Erythroblast (primary cell): ENCODE results near the gene RPL21.
A peak's percentile ranks its signal among the peaks of the same experiment; 100 is the strongest.
"Not testable (repeated sequence)": the region's sequence is repeated elsewhere in the genome, so short reads cannot be mapped to it uniquely, and the experiment has no call there.

Experiments used
- DNase-seq, 2 experiments: peaks; one replicate each; lab custom pipeline; 2025; lab: John Stamatoyannopoulos, UW
- GATA1 ChIP-seq: IDR thresholded peaks from 2 replicates; pipeline ENCODE4 v1.6.1; 2011; ENCODE audit warnings: low read depth, mild to moderate bottlenecking, control low read depth, low read length, moderate library complexity
- POLR2A ChIP-seq: IDR thresholded peaks from 2 replicates; pipeline ENCODE4 v1.6.1; 2011; ENCODE audit warnings: mild to moderate bottlenecking, low read length

The RPL21 gene

DNA sequence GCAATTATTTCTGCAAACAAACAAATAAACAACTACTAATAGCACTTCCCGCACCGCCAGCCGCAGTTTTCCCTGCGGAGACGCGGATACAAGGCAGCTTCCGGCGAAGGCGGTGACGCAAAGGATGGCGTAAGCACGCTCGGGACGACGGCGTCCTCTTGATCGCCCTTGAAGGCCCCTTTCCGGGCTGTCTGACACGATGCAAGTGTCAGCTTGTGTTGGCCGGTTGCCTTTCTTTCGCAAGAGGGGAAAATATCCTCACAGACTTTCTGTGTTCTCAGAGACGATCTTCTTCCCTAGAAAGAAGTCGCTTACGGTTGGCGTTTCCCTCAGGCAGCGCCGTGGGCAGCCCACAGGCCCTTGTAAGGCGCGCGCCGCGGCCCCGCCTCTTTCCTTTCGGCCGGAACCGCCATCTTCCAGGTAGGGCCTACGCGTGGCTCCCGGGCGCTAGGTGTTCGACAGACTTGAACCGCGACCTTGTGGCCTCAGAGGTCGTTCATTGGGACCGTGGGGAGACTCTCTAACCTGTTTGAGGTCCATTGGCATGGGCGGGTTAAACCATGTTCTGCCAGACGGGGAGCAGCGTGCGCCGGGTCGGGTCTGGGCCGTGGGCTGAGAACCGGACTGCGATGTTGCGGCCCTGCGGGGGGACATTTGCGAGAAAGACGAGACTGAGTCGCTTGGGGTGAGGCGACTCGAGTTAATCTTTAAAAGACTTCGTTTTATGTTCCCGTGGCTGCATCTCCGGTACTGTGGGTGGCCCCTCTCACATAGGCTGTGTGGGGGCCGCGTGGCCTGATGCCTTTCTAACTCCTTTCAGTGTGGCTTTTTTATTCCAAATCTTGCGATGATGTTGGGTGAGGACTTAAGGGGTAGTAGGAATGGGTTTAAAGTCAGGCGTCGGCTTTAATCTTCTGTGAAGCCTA is at the start of gene RPL21:
RPL21 (plus strand) TSS at position 393 of the 926 bp plus-strand sequence. CDS start 2,219 bp downstream, outside the sequence.
- peak; percentile 98 to 100 for DNase-seq
- TF ChIP-seq POLR2A (peak; percentile 97), GATA1 (no peak)

DNA sequence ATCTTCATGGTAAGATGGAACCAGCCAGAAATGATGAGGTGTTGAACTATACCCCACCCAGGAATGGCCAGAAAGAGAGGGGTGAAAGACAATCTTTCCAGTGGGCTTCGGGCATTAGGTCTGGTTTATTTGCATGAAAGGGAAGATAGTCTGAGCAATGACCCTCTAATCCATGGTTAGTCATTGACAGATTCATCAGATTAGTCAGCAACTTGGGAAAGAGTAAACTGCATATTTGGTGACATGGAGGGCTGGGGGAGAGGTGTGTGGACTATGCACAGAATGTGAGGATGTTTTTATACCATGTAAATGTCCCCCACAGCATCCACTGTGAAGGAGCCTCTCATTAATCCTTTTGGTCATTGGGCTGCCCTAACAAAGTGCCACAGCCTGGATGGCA is 49.7 kb upstream of the RPL21 start:
- TF ChIP-seq GATA1 (no peak), POLR2A (no peak)
- no peak for DNase-seq

DNA sequence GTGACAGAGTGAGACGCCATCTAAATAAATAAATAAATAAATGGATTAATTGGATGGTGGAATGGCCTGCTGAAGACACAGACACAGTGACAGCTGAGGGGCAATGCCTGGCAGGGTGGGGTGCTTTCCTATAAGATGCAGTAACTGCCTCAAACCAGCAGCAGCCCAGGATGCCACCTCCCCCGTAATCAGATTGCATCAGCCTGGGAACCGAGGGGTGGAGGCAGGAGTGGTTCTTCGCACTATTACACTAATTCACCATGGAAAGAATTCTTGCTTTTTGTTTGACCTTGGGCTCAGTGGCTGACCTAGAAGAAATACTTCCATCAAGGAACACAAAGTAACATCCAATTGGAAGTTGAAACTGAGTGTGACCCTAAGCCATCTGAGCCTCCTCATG is 48.2 kb upstream of the RPL21 start:
- TF ChIP-seq POLR2A (no peak), GATA1 (no peak)
- DNase-seq: peak in 1 of 2 experiments; percentile 16

DNA sequence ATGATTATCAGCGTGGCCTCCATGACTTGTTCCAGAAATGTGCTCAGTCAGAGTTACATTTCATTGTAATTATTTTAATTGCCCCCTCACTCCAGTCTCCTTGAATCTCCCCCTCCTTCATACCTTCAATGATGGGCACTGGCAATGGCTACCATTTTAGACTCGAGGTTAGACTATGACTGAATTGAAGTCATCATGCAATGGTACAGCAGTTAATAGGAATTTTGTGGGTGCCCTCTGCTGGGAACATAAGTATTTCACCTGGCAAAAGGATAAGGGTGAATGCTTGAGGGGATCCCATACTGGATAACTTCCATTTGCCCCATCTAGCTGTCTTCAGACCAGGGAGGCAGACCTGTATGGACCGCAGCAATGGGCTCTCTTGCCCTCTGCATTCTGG is 47.5 kb upstream of the RPL21 start:
- TF ChIP-seq POLR2A (no peak), GATA1 (no peak)
- DNase-seq: peak; percentile 35 to 60

DNA sequence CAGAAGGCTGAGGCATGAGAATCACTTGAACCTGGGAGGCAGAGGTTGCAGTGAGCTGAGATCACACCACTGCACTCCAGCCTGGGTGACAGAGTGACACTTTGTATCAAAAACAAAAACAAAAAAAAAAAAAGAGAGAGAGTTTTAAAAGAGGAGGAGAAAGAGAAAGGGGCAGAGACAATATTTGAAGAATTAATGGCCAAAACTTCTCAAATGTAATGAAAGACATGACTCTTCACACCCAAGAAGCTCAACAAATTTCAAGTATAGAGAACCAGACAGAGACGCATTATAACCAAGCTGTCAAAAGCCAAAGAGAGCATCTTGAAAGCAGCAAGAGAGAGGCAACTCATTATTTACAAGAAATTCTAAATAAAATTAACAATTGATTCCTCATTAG is 42.8 kb upstream of the RPL21 start:
- no peak for DNase-seq
- no peak for TF ChIP-seq GATA1
- no peak for TF ChIP-seq POLR2A

DNA sequence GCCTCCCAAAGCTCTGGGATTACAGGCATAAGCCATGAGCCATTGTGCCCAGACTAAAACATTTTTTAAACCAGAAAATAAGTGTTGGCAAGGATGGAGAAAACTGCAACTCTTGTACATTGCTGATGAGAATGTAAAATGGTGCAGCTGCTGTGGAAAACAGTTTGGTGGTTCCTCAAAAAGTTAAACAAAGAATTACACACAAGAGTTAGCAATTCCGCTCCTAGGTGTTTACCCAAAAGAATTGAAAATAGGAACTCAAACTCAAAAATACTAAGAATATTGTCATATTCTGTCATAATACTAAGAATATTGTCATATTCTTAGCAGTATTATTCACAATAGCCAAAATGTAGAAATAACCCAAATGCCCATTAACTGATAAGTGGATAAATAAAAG is 40.1 kb upstream of the RPL21 start:
- no peak for DNase-seq
- TF ChIP-seq GATA1 (no peak), POLR2A (no peak)

DNA sequence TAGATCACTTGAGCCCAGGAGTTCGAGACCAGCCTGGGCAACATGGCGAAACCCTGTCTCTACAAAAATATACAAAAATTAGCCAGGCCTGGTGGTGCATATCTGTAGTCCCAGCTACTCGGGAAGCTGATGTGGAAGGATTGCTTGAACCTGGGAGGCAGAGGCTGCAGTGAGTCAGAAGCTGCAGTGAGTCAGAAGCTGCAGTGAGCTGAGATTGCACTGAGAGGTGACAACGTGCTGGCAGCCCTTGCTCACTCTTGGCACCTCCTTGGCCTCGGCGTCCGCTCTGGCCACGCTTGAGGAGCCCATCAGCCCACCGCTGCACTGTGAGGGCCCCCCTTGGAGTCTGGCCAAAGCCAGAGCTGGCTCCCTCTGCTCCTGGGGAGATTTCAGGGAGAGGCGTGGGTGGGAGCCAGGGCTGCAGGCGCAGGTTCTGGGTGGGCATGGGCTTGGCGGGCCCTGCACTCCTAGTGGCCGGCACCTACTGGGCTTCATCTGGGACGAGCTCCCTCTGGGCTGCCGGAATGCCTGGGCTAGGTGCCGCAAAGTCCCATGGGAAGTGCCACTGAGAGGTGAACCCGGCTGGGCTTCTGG is 39.5 kb upstream of the RPL21 start:
- peak in 1 of 2 experiments; percentile 31 for DNase-seq

DNA sequence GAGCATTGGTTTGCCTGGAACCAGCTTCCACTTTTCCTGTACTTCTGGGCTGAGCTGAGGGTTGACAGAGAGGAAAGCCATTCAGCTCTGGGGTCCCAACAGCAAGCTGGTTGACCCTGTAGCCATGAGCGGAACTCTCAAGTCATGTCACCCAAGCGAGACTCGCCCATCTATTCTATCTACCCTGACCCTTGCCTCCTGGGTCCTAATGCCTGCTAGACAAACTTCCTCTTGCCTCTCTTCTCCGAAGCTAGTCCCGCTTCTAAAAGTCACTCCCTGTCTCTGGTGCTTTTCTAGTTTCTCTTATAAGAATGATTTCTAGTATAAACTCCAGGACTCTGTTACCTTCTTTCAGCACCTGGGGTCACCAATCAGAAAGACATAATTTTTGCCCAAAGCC is 38.0 kb upstream of the RPL21 start:
- DNase-seq: not testable (repeated sequence)

More for the DNA sequence above, 39.5 kb upstream of the RPL21 start:
- TF ChIP-seq POLR2A (no peak), GATA1 (no peak)

DNA sequence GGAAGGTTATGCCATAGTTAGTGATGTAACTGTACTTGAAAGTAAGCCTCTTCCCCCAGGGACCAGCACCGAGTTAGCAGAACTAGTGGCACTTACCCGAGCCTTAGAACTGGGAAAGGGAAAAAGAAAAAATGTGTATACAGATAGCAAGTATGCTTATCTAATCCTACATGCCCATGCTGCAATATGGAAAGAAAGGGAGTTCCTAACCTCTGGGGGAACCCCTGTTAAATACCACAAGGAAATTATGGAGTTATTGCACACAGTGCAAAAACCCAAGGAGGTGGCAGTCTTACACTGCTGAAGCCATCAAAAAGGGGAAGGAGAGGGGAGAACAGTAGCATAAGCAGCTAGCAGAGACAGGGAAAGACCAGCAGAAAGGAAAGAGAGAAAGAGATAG is 33.6 kb upstream of the RPL21 start:
- DNase-seq: peak; percentile 39 to 70

DNA sequence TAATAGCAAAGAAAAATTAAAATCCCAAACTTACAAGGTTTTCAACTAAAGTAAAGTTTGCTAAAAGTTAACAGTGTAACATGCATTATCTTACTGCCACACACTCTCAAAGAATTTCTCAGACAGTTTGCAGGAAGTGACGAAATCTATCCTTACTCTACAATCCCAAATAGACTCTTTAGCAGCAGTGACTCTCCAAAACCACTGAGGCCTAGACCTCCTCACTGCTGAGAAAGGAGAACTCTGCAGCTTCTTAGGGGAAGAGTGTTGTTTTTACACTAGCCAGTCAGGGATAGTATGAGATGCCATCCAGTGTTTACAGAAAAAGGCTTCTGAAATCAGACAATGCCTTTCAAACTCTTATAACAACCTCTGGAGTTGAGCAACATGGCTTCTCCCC is 32.5 kb upstream of the RPL21 start:
- peak in 1 of 2 experiments; percentile 32 for DNase-seq

DNA sequence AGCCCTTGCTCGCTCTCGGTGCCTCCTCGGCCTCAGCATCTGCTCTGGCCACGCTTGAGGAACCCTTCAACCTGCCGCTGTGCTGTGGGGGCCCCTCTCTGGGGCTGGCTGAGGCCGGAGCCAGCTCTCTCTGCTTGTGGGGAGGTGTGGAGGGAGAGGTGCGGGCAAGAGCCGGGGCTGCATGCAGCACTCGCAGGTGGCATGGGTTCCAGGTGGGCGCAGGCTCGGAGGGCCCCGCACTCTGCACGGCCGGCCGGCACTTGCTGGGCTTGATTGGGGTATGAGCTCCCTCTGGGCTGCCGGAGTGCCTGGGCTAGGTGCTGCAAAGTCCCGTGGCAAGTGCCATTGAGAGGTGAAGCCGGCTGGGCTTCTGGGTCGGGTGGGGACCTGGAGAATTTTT is 31.7 kb upstream of the RPL21 start:
- no peak for DNase-seq
- no peak for TF ChIP-seq POLR2A

DNA sequence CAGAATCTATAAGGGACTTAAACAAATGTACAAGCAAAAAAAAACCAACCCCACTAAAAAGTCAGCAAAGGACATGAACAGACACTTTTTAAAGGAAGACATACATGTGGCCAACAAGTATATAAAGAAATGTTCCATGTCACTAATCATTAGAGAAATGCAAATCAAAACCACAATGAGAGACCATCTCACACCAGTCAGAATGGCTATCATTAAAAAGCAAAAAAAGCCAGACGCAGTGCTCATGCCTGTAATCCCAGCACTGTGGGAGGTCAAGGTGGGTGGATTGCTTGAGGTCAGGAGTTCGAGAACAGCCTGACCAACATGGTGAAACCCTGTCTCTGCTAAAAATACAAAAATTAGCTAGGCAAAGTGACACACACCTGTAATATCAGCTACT is 29.3 kb upstream of the RPL21 start:
- not testable (repeated sequence) for DNase-seq

DNA sequence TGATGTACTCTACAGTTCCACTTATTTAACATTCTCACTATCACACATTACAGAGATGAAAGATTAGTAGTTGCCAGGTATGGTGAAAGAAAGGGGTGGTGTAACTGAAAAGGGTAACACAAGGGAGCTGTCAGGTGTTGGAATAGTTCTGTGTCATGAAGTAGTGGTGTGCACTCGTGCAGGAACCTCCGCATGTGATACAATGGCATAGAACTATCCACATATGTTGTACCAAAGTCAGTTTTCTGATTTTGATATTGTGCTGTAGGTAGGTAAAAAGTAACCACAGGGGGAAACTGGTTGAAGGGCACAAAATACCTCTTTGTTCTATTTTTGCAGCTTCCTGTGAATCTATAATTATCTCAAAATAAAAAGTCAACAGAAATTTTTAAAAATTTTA is 24.4 kb upstream of the RPL21 start:
- DNase-seq: no peak
- no peak for TF ChIP-seq POLR2A
- no peak for TF ChIP-seq GATA1

DNA sequence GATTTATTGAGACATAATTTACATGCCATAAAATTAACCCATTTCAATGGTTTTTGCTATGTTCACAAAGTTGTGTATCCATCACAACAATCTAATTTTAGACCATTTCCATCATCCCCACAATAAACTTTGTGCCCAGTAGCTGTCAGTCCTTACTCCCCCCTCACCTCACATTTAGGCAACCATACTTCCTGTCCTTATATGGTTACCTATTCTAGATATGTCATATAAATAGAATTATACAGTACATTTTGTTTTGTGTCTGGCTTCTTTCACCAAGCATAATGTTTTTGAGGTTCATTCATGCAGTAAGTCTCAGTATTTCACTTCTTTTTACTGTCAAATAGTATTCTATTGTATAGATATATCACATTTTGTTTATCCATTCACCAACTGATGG is 23.2 kb upstream of the RPL21 start:
- DNase-seq: no peak
- TF ChIP-seq POLR2A: no peak
- no peak for TF ChIP-seq GATA1

DNA sequence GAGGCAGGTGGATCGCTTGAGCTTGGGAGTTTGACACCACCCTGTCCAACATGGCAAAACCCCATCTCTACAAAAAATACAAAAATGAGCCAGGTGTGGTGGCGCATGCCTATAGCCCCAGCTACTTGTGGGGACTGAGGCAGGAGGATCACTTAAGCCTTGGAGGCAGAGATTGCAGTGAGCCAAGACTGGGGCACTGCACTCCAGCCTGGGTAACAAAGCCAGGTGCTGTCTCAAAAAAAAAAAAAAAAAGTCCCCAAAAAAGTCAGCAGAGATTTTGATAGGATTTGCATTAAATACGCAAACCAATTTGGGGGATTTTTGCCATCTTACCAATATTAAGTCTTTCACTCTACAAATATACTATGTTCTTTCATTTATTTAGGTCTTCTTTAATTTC is 21.7 kb upstream of the RPL21 start:
- no peak for DNase-seq
- TF ChIP-seq GATA1 (no peak), POLR2A (no peak)
